Naive thymus-derived CD4-positive, alpha-beta T cell (primary cell): ENCODE results near the gene ARHGEF16. TPM values are rescaled to one million over a fixed set of nuclear protein-coding genes. Genes with fewer than 3 reads are reported as not detected.
A peak's percentile ranks its signal among the peaks of the same experiment; 100 is the strongest.

Experiments
- ATAC-seq: fragments of 150-1000 bp; cut with Tn5 transposase; 2 replicates; pipeline ENCODE4 v1.10.0; 2021; ENCODE audit warnings: mild to moderate bottlenecking, moderate library complexity
- CTCF ChIA-PET: fragments of 350-600 bp; sonication (Branson Sonifier 250); formaldehyde crosslinking; loops from one replicate; lab custom pipeline; 2021; ENCODE audit warnings: antibody characterized with exemption; lab: Charles Lee
- POLR2A ChIA-PET: fragments of 350-600 bp; sonication (Branson Sonifier 250); formaldehyde crosslinking; loops from one replicate; lab custom pipeline; 2021; ENCODE audit warnings: antibody characterized with exemption, inconsistent platforms; lab: Charles Lee
- DNase-seq, 9 donors: peaks; one replicate each; pipeline versions ENCODE4 v3.0.0 to v3.0.0-alpha.2; 2020 to 2022; ENCODE audit warnings: mixed read lengths in 1 of 9
- H3K27ac ChIP-seq: one replicate; pipeline ENCODE4 v1.7.0; 2013; ENCODE audit warnings: mild to moderate bottlenecking, low read depth, low read length, moderate library complexity
- H3K27me3 ChIP-seq, 2 donors: one replicate each; pipeline ENCODE4 v1.7.0; 2013; ENCODE audit warnings: low read length in 2 of 2, mild to moderate bottlenecking in 2 of 2, moderate library complexity in 2 of 2; ENCODE audit not compliant: control insufficient read depth in 2 of 2, insufficient read depth in 2 of 2
- H3K36me3 ChIP-seq, 3 experiments: 1 replicate in 2 of 3; 2 replicates in 1 of 3; pipeline ENCODE4 v1.7.0; 2013; ENCODE audit warnings: low read length in 3 of 3, mild to moderate bottlenecking in 3 of 3, moderate library complexity in 1 of 3; ENCODE audit not compliant: insufficient read depth in 3 of 3, control insufficient read depth in 2 of 3
- H3K4me1 ChIP-seq, 2 donors: one replicate each; pipeline ENCODE4 v1.7.0; 2013; ENCODE audit warnings: low read length in 2 of 2, mild to moderate bottlenecking in 2 of 2, moderate library complexity in 1 of 2; ENCODE audit not compliant: control insufficient read depth in 2 of 2, insufficient read depth in 2 of 2
- H3K4me3 ChIP-seq: 2 replicates; pipeline ENCODE4 v1.7.0; 2013; ENCODE audit warnings: mild to moderate bottlenecking, low read length
- H3K9me3 ChIP-seq, 3 experiments: 1 replicate in 2 of 3; 2 replicates in 1 of 3; pipeline ENCODE4 v1.7.0; 2013; ENCODE audit warnings: low read length in 3 of 3; ENCODE audit not compliant: control insufficient read depth in 2 of 3
- H3K27ac Mint-ChIP-seq, 9 donors: one replicate each; pipeline ENCODE4 v1.8.0; 2020 to 2022; ENCODE audit warnings: mixed read lengths in 9 of 9, mild to moderate bottlenecking in 8 of 9, moderate library complexity in 5 of 9, inconsistent platforms in 2 of 9
- H3K27me3 Mint-ChIP-seq, 5 donors: one replicate each; pipeline ENCODE4 v1.8.0; 2021 to 2022; ENCODE audit warnings: mixed read lengths in 5 of 5, mild to moderate bottlenecking in 1 of 5
- H3K36me3 Mint-ChIP-seq, 5 donors: one replicate each; pipeline ENCODE4 v1.8.0; 2020 to 2022; ENCODE audit warnings: mixed read lengths in 5 of 5, mild to moderate bottlenecking in 3 of 5, inconsistent platforms in 1 of 5
- H3K4me1 Mint-ChIP-seq, 7 donors: one replicate each; pipeline ENCODE4 v1.8.0; 2020 to 2022; ENCODE audit warnings: mixed read lengths in 7 of 7, mild to moderate bottlenecking in 3 of 7, inconsistent platforms in 1 of 7
- H3K4me3 Mint-ChIP-seq, 10 donors: one replicate each; pipeline ENCODE4 v1.8.0; 2020 to 2022; ENCODE audit warnings: mild to moderate bottlenecking in 10 of 10, mixed read lengths in 10 of 10, moderate library complexity in 6 of 10, inconsistent platforms in 2 of 10
- H3K9me3 Mint-ChIP-seq, 11 donors: one replicate each; pipeline ENCODE4 v1.8.0; 2020 to 2022; ENCODE audit warnings: mixed read lengths in 11 of 11, mild to moderate bottlenecking in 4 of 11, inconsistent platforms in 1 of 11, moderate library complexity in 1 of 11
- intact Hi-C, 2 donors: fragments of 100-400 bp; cut with micrococcal nuclease; formaldehyde crosslinking; loops; one replicate each; pipeline ENCODE4 v1.15.1; 2023
- polyA plus RNA-seq, 2 donors: library from polyadenylated mRNA; unstranded; fragments of 300-500 nt; fragmentation: Illumina TruSeq; gene quantifications; one replicate each; pipeline ENCODE4 v1.2.3, GENCODE V29; 2021
- total RNA-seq, 6 experiments: library from RNA in 5 of 6; stranded (reverse) in 5 of 6; gene quantifications; 1 replicate in 5 of 6; 2 replicates in 1 of 6; pipeline ENCODE4 v1.2.3 and lab custom pipeline; 2021 to 2026

The ARHGEF16 gene
- total and polyA plus RNA-seq, 7 experiments from 2014 or later: 0.16 TPM; not detected in 6

- ChIA-PET CTCF (interaction anchor here (1.3 to 1.4 kb wide), 2 partner anchors 410 to 601 kb away, joined by 3 to 6 read pairs; no protein-coding TSS in a partner anchor), POLR2A (no interaction called here)
- Mint-ChIP-seq H3K27ac (no peak overlapping the region), H3K36me3 (no peaks in the 10 kb centered on the region), H3K4me1 (peaks cover 0 to 8% (median 0%) of the 10 kb centered on the region in 7 donors), H3K4me3 (no peak overlapping the region), H3K9me3 (no peaks in the 10 kb centered on the region), H3K27me3 (peaks cover 0 to 8% (median 6%) of the 10 kb centered on the region in 5 donors)
- DNase-seq (no peak), ATAC-seq (no peak)
- H3K27me3 ChIP-seq: no peaks in the 10 kb centered on the region
- no peak overlapping the region for H3K4me3 ChIP-seq
- H3K9me3 ChIP-seq: no peaks in the 10 kb centered on the region
- H3K36me3 ChIP-seq: no peaks in the 10 kb centered on the region
- H3K4me1 ChIP-seq: no peaks in the 10 kb centered on the region
- intact Hi-C loops: no loop called here
- H3K27ac ChIP-seq: no peak overlapping the region
Measured at GRCh38 chr1:3423245-3423829, 31.1 kb upstream of the ARHGEF16 start.

- Histone ChIP-seq H3K9me3 (no peaks in the 10 kb centered on the region), H3K27me3 (no peaks in the 10 kb centered on the region), H3K27ac (no peak overlapping the region), H3K4me3 (no peak overlapping the region), H3K36me3 (no peaks in the 10 kb centered on the region), H3K4me1 (no peaks in the 10 kb centered on the region)
- Mint-ChIP-seq H3K9me3 (no peaks in the 10 kb centered on the region), H3K27ac (peak overlapping the region in 1 of 9 donors; percentile 10), H3K4me3 (no peak overlapping the region), H3K27me3 (peaks cover 0 to 8% (median 6%) of the 10 kb centered on the region in 5 donors), H3K4me1 (peaks cover 0 to 8% (median 0%) of the 10 kb centered on the region in 7 donors), H3K36me3 (no peaks in the 10 kb centered on the region)
- ATAC-seq (no peak), DNase-seq (no peak)
- intact Hi-C loops: no loop called here
- ChIA-PET CTCF (interaction anchor here (0.7 to 1.4 kb wide), 3 partner anchors 411 to 847 kb away, joined by 3 to 6 read pairs (median 3); no protein-coding TSS in a partner anchor), POLR2A (no interaction called here)
Measured at GRCh38 chr1:3423896-3424611, 30.4 kb upstream of the ARHGEF16 start.

- DNase-seq (no peak), ATAC-seq (no peak)
- Mint-ChIP-seq H3K27me3 (peaks cover 0 to 8% (median 0%) of the 10 kb centered on the region in 5 donors), H3K4me1 (peaks cover 0 to 8% (median 0%) of the 10 kb centered on the region in 7 donors), H3K4me3 (no peak overlapping the region), H3K9me3 (no peaks in the 10 kb centered on the region), H3K27ac (no peak overlapping the region), H3K36me3 (no peaks in the 10 kb centered on the region)
- POLR2A ChIA-PET: no interaction called here
- Histone ChIP-seq H3K4me1 (no peaks in the 10 kb centered on the region), H3K4me3 (no peak overlapping the region), H3K9me3 (no peaks in the 10 kb centered on the region), H3K36me3 (no peaks in the 10 kb centered on the region), H3K27me3 (no peaks in the 10 kb centered on the region), H3K27ac (no peak overlapping the region)
- intact Hi-C loops: no loop called here
- CTCF ChIA-PET: interaction anchor here (0.7 kb wide), 1 partner anchor 243 kb away, joined by 3 read pairs; no protein-coding TSS in a partner anchor
Measured at GRCh38 chr1:3425486-3426215, 28.8 kb upstream of the ARHGEF16 start.

GRCh38 chr1:3426956-3427535 lies 27.4 kb upstream of the ARHGEF16 start:
- POLR2A ChIA-PET: no interaction called here
- Mint-ChIP-seq H3K27ac (no peak overlapping the region), H3K27me3 (peaks cover 0 to 1% (median 0%) of the 10 kb centered on the region in 5 donors), H3K4me3 (no peak overlapping the region), H3K4me1 (peaks cover 0 to 2% (median 0%) of the 10 kb centered on the region in 7 donors), H3K36me3 (no peaks in the 10 kb centered on the region), H3K9me3 (no peaks in the 10 kb centered on the region)
- H3K4me3 ChIP-seq: no peak overlapping the region
- no peaks in the 10 kb centered on the region for H3K36me3 ChIP-seq
- no peak for DNase-seq
- H3K27ac ChIP-seq: no peak overlapping the region
- H3K4me1 ChIP-seq: no peaks in the 10 kb centered on the region
- intact Hi-C loops: no loop called here
- CTCF ChIA-PET: no interaction called here
- ATAC-seq: no peak
- no peaks in the 10 kb centered on the region for H3K27me3 ChIP-seq
- no peaks in the 10 kb centered on the region for H3K9me3 ChIP-seq

- CTCF ChIA-PET: no interaction called here
- Histone ChIP-seq H3K4me3 (no peak overlapping the region), H3K9me3 (no peaks in the 10 kb centered on the region), H3K36me3 (no peaks in the 10 kb centered on the region), H3K27me3 (no peaks in the 10 kb centered on the region), H3K4me1 (no peaks in the 10 kb centered on the region), H3K27ac (no peak overlapping the region)
- Mint-ChIP-seq H3K9me3 (no peaks in the 10 kb centered on the region), H3K4me1 (peaks cover 0 to 2% (median 0%) of the 10 kb centered on the region in 7 donors), H3K36me3 (no peaks in the 10 kb centered on the region), H3K4me3 (no peak overlapping the region), H3K27me3 (no peaks in the 10 kb centered on the region), H3K27ac (no peak overlapping the region)
- no peak for ATAC-seq
- DNase-seq: no peak
- intact Hi-C loops: no loop called here
- POLR2A ChIA-PET: no interaction called here
Measured at GRCh38 chr1:3427711-3428704, 26.5 kb upstream of the ARHGEF16 start.

- no peaks in the 10 kb centered on the region for H3K27me3 ChIP-seq
- H3K27ac ChIP-seq: no peak overlapping the region
- Mint-ChIP-seq H3K4me3 (no peak overlapping the region), H3K27ac (no peak overlapping the region), H3K27me3 (no peaks in the 10 kb centered on the region), H3K36me3 (no peaks in the 10 kb centered on the region), H3K9me3 (no peaks in the 10 kb centered on the region), H3K4me1 (peaks cover 0 to 3% (median 0%) of the 10 kb centered on the region in 7 donors)
- ChIA-PET CTCF (no interaction called here), POLR2A (no interaction called here)
- no peaks in the 10 kb centered on the region for H3K36me3 ChIP-seq
- intact Hi-C loops: no loop called here
- no peak overlapping the region for H3K4me3 ChIP-seq
- no peaks in the 10 kb centered on the region for H3K4me1 ChIP-seq
- no peaks in the 10 kb centered on the region for H3K9me3 ChIP-seq
- no peak for ATAC-seq
- DNase-seq: no peak
Measured at GRCh38 chr1:3428899-3429298, 25.6 kb upstream of the ARHGEF16 start.
